Mesendoderm (in vitro differentiated cells): Measurements from ENCODE around the gene AGAP2.

Experiments
- DNase-seq: peaks from one replicate; pipeline ENCODE4 v3.0.0; 2013
- H2AK5ac ChIP-seq: 2 replicates; pipeline ENCODE4 v1.6.1; 2013; ENCODE audit warnings: low read length, inconsistent platforms
- H2BK120ac ChIP-seq: 2 replicates; pipeline ENCODE4 v1.6.1; 2013; ENCODE audit warnings: low read depth, mild to moderate bottlenecking, low read length, moderate library complexity, mixed read lengths
- H2BK15ac ChIP-seq: replicated peaks from 2 replicates; pipeline ENCODE4 v1.6.1; 2013; ENCODE audit warnings: low read depth, mild to moderate bottlenecking, moderate library complexity
- H2BK5ac ChIP-seq: 2 replicates; pipeline ENCODE4 v1.6.1; 2013; ENCODE audit warnings: low read length, inconsistent platforms
- H3K18ac ChIP-seq: 2 replicates; pipeline ENCODE4 v1.6.1; 2013; ENCODE audit warnings: mild to moderate bottlenecking, low read length, mixed read lengths
- H3K23ac ChIP-seq: one replicate; pipeline ENCODE4 v1.6.1; 2013; ENCODE audit warnings: low read length
- H3K27ac ChIP-seq: 2 replicates; pipeline ENCODE4 v1.5.1; 2013; ENCODE audit warnings: low read depth, mild to moderate bottlenecking, inconsistent platforms, low read length, moderate library complexity
- H3K27me3 ChIP-seq: 2 replicates; pipeline ENCODE4 v1.6.1; 2013; ENCODE audit warnings: low read length, control low read depth, mild to moderate bottlenecking, inconsistent platforms; ENCODE audit not compliant: insufficient read depth, poor library complexity
- H3K36me3 ChIP-seq: 2 replicates; pipeline ENCODE4 v1.6.1; 2013; ENCODE audit warnings: low read length, inconsistent platforms; ENCODE audit not compliant: control insufficient read depth, insufficient read depth
- H3K4ac ChIP-seq: one replicate; pipeline ENCODE4 v1.6.1; 2013; ENCODE audit warnings: low read depth, mild to moderate bottlenecking, low read length, moderate library complexity
- H3K4me1 ChIP-seq: 2 replicates; pipeline ENCODE4 v1.6.1; 2013; ENCODE audit warnings: low read depth, low read length, inconsistent platforms; ENCODE audit not compliant: control insufficient read depth
- H3K4me2 ChIP-seq: 2 replicates; pipeline ENCODE4 v1.6.1; 2013; ENCODE audit warnings: low read length
- H3K4me3 ChIP-seq: 2 replicates; pipeline ENCODE4 v1.5.1; 2013; ENCODE audit warnings: mild to moderate bottlenecking, low read length
- H3K56ac ChIP-seq: one replicate; pipeline ENCODE4 v1.6.1; 2013; ENCODE audit warnings: low read length
- H3K79me1 ChIP-seq: 2 replicates; pipeline ENCODE4 v1.6.1; 2013; ENCODE audit warnings: low read length, inconsistent platforms
- H3K79me2 ChIP-seq: 2 replicates; pipeline ENCODE4 v1.6.1; 2013; ENCODE audit warnings: mild to moderate bottlenecking, low read length; ENCODE audit not compliant: control insufficient read depth, insufficient read depth
- H3K9ac ChIP-seq: 2 replicates; pipeline ENCODE4 v1.6.1; 2013; ENCODE audit warnings: low read length, inconsistent platforms
- H4K5ac ChIP-seq: one replicate; pipeline ENCODE4 v1.6.1; 2013; ENCODE audit warnings: low read length
- H4K8ac ChIP-seq: one replicate; pipeline ENCODE4 v1.6.1; 2013; ENCODE audit warnings: low read depth, mild to moderate bottlenecking, control low read depth, low read length, moderate library complexity
- WGBS: extraction: QIAGEN DNeasy Blood & Tissue Kit; methylation state at CpG from one replicate; pipeline ENCODE4 v1.1.7; 2013; ENCODE audit warnings: low lambda C conversion rate, missing lambda C conversion rate; ENCODE audit not compliant: insufficient coverage; ENCODE audit errors: extremely low coverage; 5-methylcytosine and 5-hydroxymethylcytosine counted together

Gene AGAP2

GRCh38 chr12:57767305-57767698 is 28.8 kb upstream of the AGAP2 start:
- Histone ChIP-seq H3K23ac (no peak overlapping the region), H2BK5ac (no peak overlapping the region), H3K36me3 (peaks cover 2% of the 10 kb centered on the region), H3K27ac (no peak overlapping the region), H3K56ac (no peak overlapping the region), H3K18ac (no peak overlapping the region), H3K4ac (no peak overlapping the region), H3K4me3 (no peak overlapping the region), H3K9ac (no peak overlapping the region), H3K79me2 (peaks cover 3% of the 10 kb centered on the region), H4K8ac (no peak overlapping the region), H4K5ac (no peak overlapping the region), H3K4me1 (peaks cover 9% of the 10 kb centered on the region), H2BK120ac (no peak overlapping the region), H2BK15ac (no peak overlapping the region), H3K79me1 (peaks cover 8% of the 10 kb centered on the region), H3K27me3 (peaks cover 19% of the 10 kb centered on the region), H2AK5ac (no peak overlapping the region), H3K4me2 (no peak overlapping the region)
- no peak for DNase-seq

DNA sequence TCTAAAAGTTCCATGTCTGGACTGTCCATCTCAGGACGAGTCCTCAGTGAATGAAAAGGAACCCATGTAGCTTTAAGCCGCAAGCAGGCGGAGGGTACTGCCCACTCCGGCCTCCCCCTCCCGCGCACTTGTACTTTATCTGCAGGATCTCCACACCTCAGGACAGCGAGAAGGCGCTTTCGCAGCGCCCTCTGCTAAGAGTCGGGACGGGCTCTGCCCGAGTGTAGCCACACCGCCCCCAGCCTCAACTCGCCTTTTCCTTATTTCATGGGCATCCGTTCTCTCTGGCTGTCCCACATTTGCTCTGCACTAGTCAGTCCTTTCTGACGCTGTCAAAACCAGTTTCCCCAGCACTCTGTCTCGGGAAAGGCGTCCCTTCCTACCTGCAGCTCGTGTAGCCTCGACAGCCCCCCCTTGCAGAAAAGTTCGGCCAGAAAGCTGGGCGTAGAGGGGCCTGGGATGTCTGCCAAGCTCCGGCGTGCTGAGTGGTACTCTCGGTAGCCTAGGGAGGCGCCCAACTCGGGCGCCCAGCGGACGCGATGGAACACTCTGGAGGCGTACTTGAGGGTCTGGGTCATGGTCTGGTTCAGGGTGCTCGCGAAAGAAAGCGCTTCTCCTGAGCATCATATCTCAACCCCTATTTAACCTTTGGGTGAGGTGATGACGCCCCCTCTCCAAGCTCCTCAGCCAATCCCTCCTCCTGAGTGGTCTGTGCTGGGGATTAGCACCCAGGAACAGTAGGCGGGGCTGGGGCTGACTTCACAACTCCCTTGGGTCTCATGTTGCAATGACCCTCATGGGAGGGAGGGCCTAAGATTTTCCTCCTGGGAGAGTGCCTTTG is 28.1 kb upstream of the AGAP2 start, which contains the start of gene CYP27B1:
CYP27B1 (minus strand) TSS at position 615 of the 841 bp plus-strand sequence; CDS start at position 578, 37 bp downstream.
- no peak within 1 kb of the TSS for H2BK120ac ChIP-seq
- no peak within 1 kb of the TSS for H4K8ac ChIP-seq
- H2BK15ac ChIP-seq = no peak within 1 kb of the TSS
- peaks cover 8% of the 10 kb centered on the region for H3K79me1 ChIP-seq
- DNase-seq = peak; percentile 81
- no peak within 1 kb of the TSS for H3K18ac ChIP-seq
- H3K36me3 ChIP-seq = peaks cover 2% of the 10 kb centered on the region
- H4K5ac ChIP-seq = no peak within 1 kb of the TSS
- no peak within 1 kb of the TSS for H3K27ac ChIP-seq
- no peak within 1 kb of the TSS for H3K4me3 ChIP-seq
- H3K4me1 ChIP-seq = peaks cover 9% of the 10 kb centered on the region
- H2BK5ac ChIP-seq = no peak within 1 kb of the TSS
- peak within 1 kb of the TSS; percentile 28 for H3K4me2 ChIP-seq
- H3K79me2 ChIP-seq = peaks cover 3% of the 10 kb centered on the region
- peak within 1 kb of the TSS; percentile 66 for H3K56ac ChIP-seq
- H3K23ac ChIP-seq = no peak within 1 kb of the TSS
- H3K4ac ChIP-seq = no peak within 1 kb of the TSS
- H3K27me3 ChIP-seq = peaks cover 19% of the 10 kb centered on the region
- WGBS = no CpG with 5 or more reads among the region's 38 CpGs
- H2AK5ac ChIP-seq = no peak within 1 kb of the TSS
- peak within 1 kb of the TSS; percentile 38 for H3K9ac ChIP-seq

- WGBS = no CpG with 5 or more reads among the region's 40 CpGs
- H3K18ac ChIP-seq = no peak overlapping the region
- H3K79me2 ChIP-seq = no peaks in the 10 kb centered on the region
- peaks cover 9% of the 10 kb centered on the region for H3K4me1 ChIP-seq
- H4K5ac ChIP-seq = no peak overlapping the region
- peak overlapping the region; percentile 66 for H3K56ac ChIP-seq
- no peak overlapping the region for H2BK5ac ChIP-seq
- no peak overlapping the region for H3K27ac ChIP-seq
- peaks cover 4% of the 10 kb centered on the region for H3K79me1 ChIP-seq
- no peak overlapping the region for H3K23ac ChIP-seq
- H2BK15ac ChIP-seq = no peak overlapping the region
- H3K36me3 ChIP-seq = peaks cover 2% of the 10 kb centered on the region
- peaks cover 19% of the 10 kb centered on the region for H3K27me3 ChIP-seq
- no peak overlapping the region for H2AK5ac ChIP-seq
- DNase-seq = no peak
- H3K4me2 ChIP-seq = peak overlapping the region; percentile 28
- no peak overlapping the region for H3K4ac ChIP-seq
- H2BK120ac ChIP-seq = no peak overlapping the region
- no peak overlapping the region for H3K4me3 ChIP-seq
- H3K9ac ChIP-seq = peak overlapping the region; percentile 51
- no peak overlapping the region for H4K8ac ChIP-seq
Measured at GRCh38 chr12:57765698-57766463, 27.3 kb upstream of the AGAP2 start.

GRCh38 chr12:57765003-57765697 is 26.6 kb upstream of the AGAP2 start:
- Histone ChIP-seq H3K27me3 (peaks cover 19% of the 10 kb centered on the region), H4K8ac (no peak overlapping the region)

GRCh38 chr12:57764662-57765002 is 26.1 kb upstream of the AGAP2 start:
- peak overlapping the region; percentile 54 for H3K9ac ChIP-seq
- peak overlapping the region; percentile 66 for H3K56ac ChIP-seq
- peak overlapping the region; percentile 10 for H3K4me3 ChIP-seq
- H3K27ac ChIP-seq = no peak overlapping the region
- no peak overlapping the region for H2BK15ac ChIP-seq
- no CpG with 5 or more reads among the region's 17 CpGs for WGBS
- no peaks in the 10 kb centered on the region for H3K79me2 ChIP-seq
- H4K5ac ChIP-seq = no peak overlapping the region
- H2BK5ac ChIP-seq = no peak overlapping the region
- peak overlapping the region; percentile 65 for H3K4me2 ChIP-seq
- no peak overlapping the region for H4K8ac ChIP-seq
- no peak overlapping the region for H2BK120ac ChIP-seq
- no peak overlapping the region for H3K23ac ChIP-seq
- H3K4me1 ChIP-seq = peaks cover 9% of the 10 kb centered on the region
- DNase-seq = no peak
- H2AK5ac ChIP-seq = no peak overlapping the region
- H3K79me1 ChIP-seq = no peaks in the 10 kb centered on the region
- no peak overlapping the region for H3K4ac ChIP-seq
- H3K27me3 ChIP-seq = peaks cover 19% of the 10 kb centered on the region
- H3K36me3 ChIP-seq = peaks cover 2% of the 10 kb centered on the region
- no peak overlapping the region for H3K18ac ChIP-seq

More at GRCh38 chr12:57765003-57765697, 26.6 kb upstream of the AGAP2 start:
- H3K4me3 ChIP-seq = peak overlapping the region; percentile 10
- no peak overlapping the region for H3K27ac ChIP-seq
- H3K9ac ChIP-seq = peak overlapping the region; percentile 54
- no peak overlapping the region for H3K23ac ChIP-seq
- no peak overlapping the region for H2AK5ac ChIP-seq
- WGBS = no CpG with 5 or more reads among the region's 60 CpGs
- no peak overlapping the region for H2BK15ac ChIP-seq
- H3K79me2 ChIP-seq = no peaks in the 10 kb centered on the region
- H3K4me1 ChIP-seq = peaks cover 9% of the 10 kb centered on the region
- no peak overlapping the region for H4K5ac ChIP-seq
- H2BK5ac ChIP-seq = no peak overlapping the region
- H3K56ac ChIP-seq = peak overlapping the region; percentile 66
- H3K36me3 ChIP-seq = peaks cover 2% of the 10 kb centered on the region
- H3K4ac ChIP-seq = no peak overlapping the region
- peak; percentile 78 for DNase-seq
- H3K18ac ChIP-seq = no peak overlapping the region
- H2BK120ac ChIP-seq = no peak overlapping the region
- no peaks in the 10 kb centered on the region for H3K79me1 ChIP-seq
- peak overlapping the region; percentile 65 for H3K4me2 ChIP-seq
